NCI-H2029 (cell line): ENCODE results near the gene SORCS2.
"Not testable (repeated sequence)": the region's sequence is repeated elsewhere in the genome, so short reads cannot be mapped to it uniquely, and the experiment has no call there.

Experiments used
- DNase-seq: peaks from one replicate; lab custom pipeline; 2025; lab: John Stamatoyannopoulos, UW

Gene SORCS2

DNA sequence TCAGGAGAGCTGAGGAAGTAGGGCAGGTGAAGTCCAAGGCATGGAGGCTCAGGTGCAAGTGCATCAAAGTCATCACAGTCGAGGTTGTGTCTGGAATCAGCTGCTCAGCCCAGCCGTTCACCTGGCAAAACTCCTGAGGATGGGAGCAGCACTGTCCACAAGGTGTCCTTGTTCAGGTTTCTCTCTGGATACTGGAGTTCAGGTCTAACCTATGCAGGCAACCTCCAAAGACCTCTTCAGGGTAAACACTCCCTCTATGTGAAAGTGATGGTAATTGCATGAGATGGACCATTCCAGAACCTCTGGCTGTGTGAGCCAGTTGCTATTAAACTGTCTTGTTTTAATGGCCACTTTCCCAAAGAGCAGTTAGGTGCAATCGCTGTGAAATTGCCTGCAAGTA is 362.6 kb downstream of the SORCS2 start:
- DNase-seq, result no peak

DNA sequence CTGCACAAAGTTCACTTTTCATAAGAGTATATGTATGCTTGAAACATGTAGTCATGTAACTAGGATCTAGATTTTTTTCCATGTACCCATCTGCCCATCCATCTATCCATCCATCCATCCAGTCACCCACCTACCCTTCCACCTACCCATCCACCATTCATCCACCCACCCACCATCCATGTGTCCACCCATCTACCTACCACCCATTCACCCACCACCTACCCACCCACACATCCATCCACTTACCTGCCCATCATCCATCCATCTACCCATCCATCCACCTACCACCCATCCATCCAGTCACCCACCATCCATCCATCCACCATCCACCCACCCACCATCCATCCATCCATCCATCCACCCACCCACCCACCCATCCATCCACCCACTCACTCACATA is 364.2 kb downstream of the SORCS2 start:
- no peak for DNase-seq

DNA sequence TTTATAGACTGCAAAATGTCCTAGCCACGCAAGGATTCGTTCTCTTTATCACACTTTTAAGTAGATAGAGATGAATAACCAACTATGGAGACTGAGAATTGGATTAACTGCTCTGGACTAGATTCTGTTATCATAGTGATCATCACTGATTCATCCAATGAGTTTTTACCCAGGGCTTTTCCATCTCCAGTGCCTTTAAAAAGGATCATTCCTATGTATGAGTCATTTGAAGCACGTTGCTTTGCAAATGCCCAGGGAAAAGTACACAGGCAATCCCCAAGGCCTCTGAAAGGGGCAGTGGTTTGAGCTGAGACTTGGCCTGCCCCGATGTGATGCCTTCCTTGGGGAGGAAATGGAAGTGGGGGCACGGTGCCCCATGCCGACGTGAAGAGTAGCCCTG is 365.1 kb downstream of the SORCS2 start:
- DNase-seq, result no peak

- no peak for DNase-seq
Observed at GRCh38 chr4:7558436-7558835, 366.1 kb downstream of the SORCS2 start.

DNA sequence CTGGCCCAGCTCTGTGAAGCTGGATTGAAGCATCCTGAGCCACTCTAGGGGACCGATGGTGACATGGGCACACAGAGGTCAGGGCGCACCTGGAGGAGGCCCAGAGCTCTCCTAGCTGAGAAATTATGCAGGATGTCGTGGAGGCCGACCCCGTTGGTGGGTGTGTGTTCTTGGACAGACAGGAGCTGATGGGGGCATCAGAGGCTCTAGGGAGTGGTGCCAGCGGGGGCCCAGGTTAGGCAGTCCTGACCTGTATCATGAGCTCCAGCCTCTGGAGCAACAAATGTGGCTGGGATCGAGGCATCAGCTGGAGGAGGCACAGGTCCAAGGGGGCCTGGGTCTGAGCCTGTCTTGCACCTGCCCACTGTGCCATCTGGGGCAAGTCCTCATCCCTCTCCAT is 367.0 kb downstream of the SORCS2 start:
- DNase-seq, result no peak

GRCh38 chr4:7559741-7560395 is 367.5 kb downstream of the SORCS2 start:
- peak; percentile 68 for DNase-seq

DNA sequence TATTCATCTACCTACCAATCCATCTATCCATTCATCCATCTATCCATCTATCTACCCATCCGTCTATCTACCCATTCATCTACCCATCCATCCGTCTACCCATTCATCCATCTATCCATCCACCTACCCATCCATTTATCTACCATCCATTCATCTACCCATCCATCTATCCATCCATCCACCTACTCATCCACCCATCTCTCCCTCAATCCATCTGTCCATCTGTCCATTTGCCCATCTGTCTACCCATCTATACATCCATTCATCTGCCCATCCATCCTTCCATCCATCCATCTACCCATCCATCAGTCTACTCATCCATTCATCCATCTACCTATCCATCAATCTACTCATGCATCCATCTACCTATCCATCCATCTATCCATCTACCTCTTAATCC is 369.2 kb downstream of the SORCS2 start:
- DNase-seq, result no peak

DNA sequence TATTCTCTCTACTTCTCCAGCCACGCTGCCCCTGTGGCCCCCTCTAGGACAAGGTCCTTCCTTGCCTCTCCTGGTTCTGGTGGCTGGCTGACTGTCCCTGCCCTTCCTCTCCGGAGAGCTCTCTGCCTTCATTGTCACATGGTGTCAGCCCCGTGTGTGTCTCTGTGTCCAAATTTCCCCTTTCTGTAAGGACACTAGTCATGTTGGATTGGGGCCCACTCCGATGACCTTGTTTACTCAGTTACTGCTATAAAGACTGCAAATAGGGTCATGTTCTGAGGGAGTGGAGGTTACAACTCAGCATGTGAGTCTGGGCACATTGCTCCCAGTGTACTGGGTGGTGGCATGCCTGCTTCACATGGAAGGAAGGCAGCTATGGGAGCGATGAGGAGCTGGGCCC is 371.9 kb downstream of the SORCS2 start:
- DNase-seq, result peak; percentile 32

DNA sequence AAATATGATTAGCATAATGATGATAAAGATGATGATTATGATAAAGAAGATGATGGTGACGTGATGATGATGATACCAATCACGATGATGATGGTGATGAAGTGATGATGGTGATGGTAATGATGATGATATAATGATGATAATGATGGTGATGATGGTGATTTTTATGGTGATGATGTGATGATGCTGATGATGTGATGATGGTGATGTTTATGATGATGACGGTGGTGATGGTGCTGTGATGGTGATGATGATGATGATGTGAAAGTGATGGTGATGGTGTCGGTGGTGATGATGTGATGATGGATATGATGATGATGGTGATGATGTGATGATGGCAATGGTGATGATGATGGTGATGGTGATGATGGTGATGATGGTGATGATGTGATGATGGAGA is 373.1 kb downstream of the SORCS2 start:
- DNase-seq, result no peak

DNA sequence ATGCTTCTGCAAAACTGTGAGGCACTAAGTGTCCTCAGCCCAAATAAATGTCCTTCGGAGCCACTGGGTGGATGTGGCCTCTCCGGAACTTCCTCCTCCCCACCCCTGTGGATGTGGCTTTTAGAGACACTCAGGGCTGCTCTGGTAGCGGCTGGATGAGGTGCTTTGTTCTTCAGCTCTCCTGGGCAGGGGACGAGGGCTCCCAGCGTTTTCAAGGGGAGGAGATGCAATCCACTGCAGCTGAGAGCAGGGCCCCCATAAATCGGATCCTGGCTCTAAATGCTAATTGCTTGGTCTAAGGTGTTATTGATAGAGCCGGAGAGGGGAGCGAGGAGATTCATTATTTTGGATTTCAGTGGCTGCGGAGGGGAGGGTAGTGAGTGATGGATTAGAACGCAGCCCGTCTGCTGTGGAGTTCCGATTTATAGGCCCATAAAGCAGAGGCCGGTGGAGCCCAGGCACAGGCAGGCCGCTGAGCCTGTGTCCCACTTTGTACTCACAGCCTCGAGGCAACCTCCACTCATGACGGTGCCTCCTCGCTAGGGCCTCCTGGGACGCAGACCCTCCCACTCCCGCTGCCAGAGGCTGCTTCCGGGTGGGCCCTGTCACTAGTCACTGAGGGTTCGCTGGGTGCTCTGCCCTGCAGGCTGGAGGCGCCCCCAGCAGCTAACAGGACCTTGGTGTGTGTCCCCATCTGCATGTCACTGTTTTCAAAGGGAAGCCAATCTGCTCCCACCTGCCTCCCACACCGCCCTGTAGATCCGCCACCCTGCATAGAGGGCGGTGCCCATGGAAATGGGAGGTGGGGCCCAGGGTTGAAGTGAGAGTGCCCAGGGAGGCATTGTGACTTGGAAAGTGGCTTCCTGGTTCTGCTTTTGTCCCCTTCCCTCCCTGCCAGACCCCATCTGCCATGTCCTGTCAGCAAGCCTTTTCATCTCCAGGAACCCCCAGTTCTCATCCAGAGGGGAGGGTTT is 377.8 kb downstream of the SORCS2 start:
- DNase-seq, result no peak

GRCh38 chr4:7571001-7571400 is 378.7 kb downstream of the SORCS2 start:
- no peak for DNase-seq

- DNase-seq, result no peak
Observed at GRCh38 chr4:7571701-7572100, 379.4 kb downstream of the SORCS2 start.

GRCh38 chr4:7572894-7573293 is 380.6 kb downstream of the SORCS2 start:
- no peak for DNase-seq

DNA sequence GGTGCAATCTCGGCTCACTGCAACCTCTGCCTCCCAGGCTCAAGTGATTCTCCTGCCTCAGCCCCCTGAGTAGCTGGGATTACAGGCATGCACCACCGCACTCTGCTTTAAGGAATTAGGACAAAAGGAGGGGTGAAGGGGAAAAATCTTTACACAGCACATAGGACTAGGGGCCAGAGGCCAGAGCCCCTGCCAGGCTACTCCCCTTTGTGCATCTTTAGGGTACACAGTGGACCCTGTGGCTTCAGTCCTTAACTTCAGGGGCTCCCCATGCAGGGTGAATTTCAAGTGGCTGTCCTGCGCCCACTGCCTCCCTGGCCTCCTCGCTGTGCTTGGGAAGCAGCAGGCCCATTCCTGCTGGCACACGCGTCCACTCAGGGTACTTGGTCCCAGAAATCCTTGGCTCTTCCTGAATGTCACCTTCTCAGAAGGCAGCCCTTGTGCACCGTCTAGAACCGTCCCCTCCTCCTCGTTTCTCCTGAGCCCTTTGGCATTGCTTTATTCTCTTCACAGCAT is 381.3 kb downstream of the SORCS2 start:
- no peak for DNase-seq

DNA sequence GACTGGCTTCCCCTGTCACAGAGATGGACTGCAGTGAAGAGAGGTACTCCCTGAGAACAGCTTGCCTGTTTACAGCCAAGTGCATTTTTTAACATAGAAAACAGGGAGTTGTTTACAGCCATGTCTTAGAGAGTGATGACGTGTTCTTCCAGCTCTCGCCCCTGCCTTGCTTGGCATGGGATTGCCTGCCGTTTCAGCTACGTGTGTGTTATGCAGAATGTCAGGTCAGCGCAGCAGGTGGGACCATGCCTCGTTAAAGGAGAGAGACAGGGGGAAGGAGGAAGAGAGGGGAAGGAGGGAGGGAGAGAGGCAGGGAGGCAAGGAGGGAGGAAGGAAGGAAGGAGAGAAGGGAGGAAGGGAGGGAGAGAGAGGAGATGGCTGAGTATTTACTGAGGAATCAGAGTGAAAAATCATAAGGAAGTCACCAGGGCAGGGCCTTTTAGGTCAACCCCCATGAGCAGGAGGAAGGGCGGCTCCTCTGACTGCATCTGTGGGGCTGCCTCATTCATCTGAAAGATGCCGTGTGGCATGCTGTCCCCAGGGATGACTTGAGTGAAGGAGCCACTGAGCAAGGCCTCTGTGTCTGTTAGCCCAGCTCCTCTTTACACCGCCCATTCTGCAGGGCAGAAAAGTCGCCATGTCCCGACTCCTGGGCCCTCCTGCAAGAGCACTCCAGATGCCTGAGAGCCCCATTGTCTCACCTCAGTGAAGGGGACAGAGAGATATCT is 382.1 kb downstream of the SORCS2 start:
- DNase-seq, result no peak

DNA sequence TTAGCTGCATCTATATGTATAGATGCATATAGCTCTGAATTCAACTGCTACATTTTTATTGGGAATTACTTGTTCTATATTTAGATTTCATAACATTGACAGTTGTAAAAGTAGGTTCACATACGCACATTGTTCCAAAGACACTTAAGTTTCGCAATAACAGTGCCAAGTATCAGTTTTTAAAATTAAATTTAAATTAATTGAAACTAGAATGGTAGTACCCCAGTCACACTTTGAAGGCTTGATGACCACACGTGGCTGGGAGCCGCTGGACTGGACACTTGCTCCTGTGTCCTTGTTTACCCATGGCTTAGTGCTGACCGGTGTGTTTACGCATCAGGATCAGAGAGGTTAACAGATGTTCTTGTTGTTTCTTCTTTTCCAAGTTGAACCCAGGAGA is 383.1 kb downstream of the SORCS2 start:
- DNase-seq, result no peak

GRCh38 chr4:7577361-7578039 is 385.2 kb downstream of the SORCS2 start:
- DNase-seq, result not testable (repeated sequence)

DNA sequence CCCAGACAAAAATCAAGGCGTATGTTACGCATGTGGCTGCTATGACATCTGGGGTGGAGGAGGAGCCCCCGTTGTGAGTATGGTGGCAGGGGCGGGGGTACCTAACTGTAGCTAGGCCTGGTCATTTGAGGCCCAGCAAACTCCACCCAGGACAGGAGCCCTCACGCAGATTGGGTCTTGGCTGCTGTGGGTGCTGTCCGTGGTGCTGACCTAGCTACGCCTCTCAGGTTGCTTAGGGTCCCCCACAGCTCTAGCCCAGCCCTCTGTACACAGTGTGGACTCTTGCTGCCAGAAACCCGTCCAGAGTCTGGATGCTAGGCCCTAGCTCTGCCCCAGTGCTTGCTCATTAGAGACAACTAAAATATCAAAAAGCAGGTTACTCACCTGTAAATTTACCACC is 389.1 kb downstream of the SORCS2 start:
- DNase-seq, result no peak

GRCh38 chr4:7582313-7583097 is 390.2 kb downstream of the SORCS2 start:
- no peak for DNase-seq

DNA sequence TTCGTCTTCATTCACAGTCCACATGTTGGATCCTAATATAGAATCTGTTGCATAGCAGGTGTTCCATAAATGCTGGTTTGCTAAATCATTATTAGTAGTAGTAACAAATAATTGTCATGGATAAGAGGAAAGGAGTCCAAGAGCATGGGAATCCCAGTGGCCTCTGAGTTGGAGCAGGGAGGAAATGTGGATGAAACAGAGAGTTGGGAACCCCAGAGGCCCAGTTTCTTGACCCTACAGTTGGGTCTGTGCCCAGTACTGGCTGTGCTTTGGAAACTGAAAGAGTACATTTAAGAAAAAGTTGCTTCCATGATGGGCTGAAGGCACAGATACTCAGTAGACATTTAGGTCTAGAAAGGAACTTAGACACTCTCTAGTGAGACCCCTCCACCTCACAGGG is 391.8 kb downstream of the SORCS2 start:
- DNase-seq, result no peak

DNA sequence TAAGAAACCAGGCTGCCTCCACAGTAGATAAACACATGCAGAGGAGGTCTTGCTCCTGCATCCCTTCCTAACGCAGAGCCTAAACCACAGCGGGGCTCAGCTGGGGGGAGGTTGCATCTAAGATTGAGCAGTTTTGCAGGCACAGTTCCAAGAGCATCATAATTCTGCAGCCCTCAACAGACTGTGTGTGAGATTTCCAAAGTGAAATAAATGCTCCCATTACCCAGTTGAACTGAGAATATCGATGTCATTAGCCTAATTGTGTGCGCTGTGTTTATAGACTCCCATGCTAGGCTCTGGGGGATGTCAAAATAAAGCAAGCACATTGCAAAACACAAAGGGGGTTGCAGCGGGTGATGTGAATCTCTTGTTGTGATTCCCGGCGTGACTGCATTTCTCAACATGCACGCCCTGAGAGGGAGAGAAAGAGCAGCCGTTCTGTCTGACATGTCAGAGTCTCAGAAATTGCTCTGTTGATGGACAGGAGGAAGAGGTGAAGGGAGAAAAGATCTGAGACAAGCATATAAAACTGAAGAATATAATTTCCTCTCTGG is 392.3 kb downstream of the SORCS2 start:
- DNase-seq, result no peak
